HepG2 (cell line): Measurements from ENCODE around the gene DOLK. TPM values are rescaled to one million over a fixed set of nuclear protein-coding genes. Genes with fewer than 3 reads are reported as not detected.

ENCODE experiments used
- AFF4 ChIP-seq: sonication (generic); formaldehyde crosslinking; IDR thresholded peaks from 2 replicates; pipeline ENCODE4 v1.4.0; 2020; ENCODE audit warnings: missing genetic modification reagents
- HES4 ChIP-seq: sonication (generic); formaldehyde crosslinking; IDR thresholded peaks from 2 replicates; pipeline ENCODE4 v1.9.0; 2021; ENCODE audit warnings: mild to moderate bottlenecking, missing genetic modification reagents, borderline replicate concordance
- MTF1 ChIP-seq: sonication (generic); formaldehyde crosslinking; IDR thresholded peaks from 2 replicates; pipeline ENCODE4 v1.5.0; 2020; ENCODE audit warnings: missing genetic modification reagents
- ONECUT2 ChIP-seq: sonication (generic); formaldehyde crosslinking; IDR thresholded peaks from 2 replicates; pipeline ENCODE4 v1.4.0; 2020; ENCODE audit warnings: missing genetic modification reagents
- SKI ChIP-seq: fragments of 450-650 bp; IDR thresholded peaks from one replicate; pipeline ENCODE4 v1.6.1; 2018; ENCODE audit warnings: mild to moderate bottlenecking; ENCODE audit not compliant: partially characterized antibody
- ZBTB10 ChIP-seq: sonication (generic); formaldehyde crosslinking; IDR thresholded peaks from 2 replicates; pipeline ENCODE4 v1.4.0; 2020; ENCODE audit warnings: missing genetic modification reagents, borderline replicate concordance
- ZC3H4 ChIP-seq: sonication (generic); formaldehyde crosslinking; IDR thresholded peaks from 2 replicates; pipeline ENCODE4 v1.4.0; 2020; ENCODE audit warnings: missing genetic modification reagents, borderline replicate concordance
- ZNF605 ChIP-seq: sonication (generic); formaldehyde crosslinking; IDR thresholded peaks from 2 replicates; pipeline ENCODE4 v1.8.0; 2022; ENCODE audit warnings: mild to moderate bottlenecking, missing genetic modification reagents
- polyA plus RNA-seq, 8 experiments: library from polyadenylated mRNA; depleted of rRNA in 3 of 8; stranded (reverse) in 7 of 8; unstranded in 1 of 8; fragments of >200 nt; fragmentation: Illumina TruSeq in 4 of 8; extraction: Trizol in 4 of 8; gene quantifications; 2 replicates each; pipeline versions ENCODE4 v1.2.1 to v1.2.3, GENCODE V29; 2011 to 2016; ENCODE audit warnings: low read depth in 4 of 8, missing spikeins in 1 of 8, mixed read lengths in 1 of 8; ENCODE audit not compliant: insufficient read depth in 1 of 8
- total RNA-seq, 5 experiments: library from RNA; depleted of rRNA; stranded (reverse); fragments of >200 nt; fragmentation: Illumina TruSeq; extraction: Trizol; gene quantifications; 2 replicates each; pipeline ENCODE4 v1.2.3, GENCODE V29; 2016; ENCODE audit warnings: low read depth in 1 of 5

The DOLK gene
- total and polyA plus RNA-seq, 2 of the 13 experiments (the other 11 are each of a cell fraction or from before 2014, with no cell fraction given), result 15.4 to 18.7 TPM

GRCh38 chr9:128908372-128908771 is 39.0 kb downstream of the DOLK start (continued):
- TF ChIP-seq ZBTB10 (CRISPR knock-in tag) (no peak), ZNF605 (no peak), HES4 (CRISPR knock-in tag) (no peak), AFF4 (CRISPR knock-in tag) (no peak), ZC3H4 (CRISPR knock-in tag) (no peak), ONECUT2 (CRISPR knock-in tag) (no peak), SKI (no peak), MTF1 (CRISPR knock-in tag) (no peak)
